Body of pancreas (tissue), 4 donors: Measurements from ENCODE around the gene BPIFB2.

Experiments used
- CTCF ChIP-seq, 7 experiments: fragments of 450-650 bp in 4 of 7; fragments of 200-600 bp in 3 of 7; sonication (generic) in 3 of 7; IDR thresholded peaks; one replicate each; pipeline ENCODE4 v1.5.1; 2016 to 2019; ENCODE audit warnings: antibody characterized with exemption in 7 of 7
- POLR2A ChIP-seq, 3 donors: fragments of 450-650 bp; IDR thresholded peaks; one replicate each; pipeline ENCODE4 v1.6.1; 2016; ENCODE audit warnings: antibody characterized with exemption in 3 of 3, mild to moderate bottlenecking in 2 of 3

- TF ChIP-seq CTCF (IDR thresholded peaks at IDR 0.05) (peak in 1 of 7 experiments; percentile 15), POLR2A (IDR thresholded peaks at IDR 0.05) (no peak)
Measured at GRCh38 chr20:33005132-33005566, 2.4 kb upstream of the BPIFB2 start.
